ENCODE measurements around the gene PYGB. TPM values are rescaled to one million over a fixed set of nuclear protein-coding genes. Genes with fewer than 3 reads are reported as not detected.

The PYGB gene
- total RNA-seq, 1 experiment from 2014 or later: 216 TPM

GRCh38 chr20:25225642-25226432 is 22.0 kb upstream of the PYGB start:
- Histone ChIP-seq H3K79me2 (ENCODE audit: low read length) (0 out of 2 replicates have a peak, but pooled peaks cover 7% of the 10 kb centered on the region), H3K27ac (ENCODE audit: low read length) (no peak overlapping the region)
- DNase-seq: no peak

GRCh38 chr20:25226433-25227316 is 21.2 kb upstream of the PYGB start:
- Histone ChIP-seq H3K9ac (ENCODE audit: low read length) (peak overlapping the region; percentile 17; the same call in 1 of the 2 replicates), H3K4me3 (ENCODE audit: low read length) (no peak overlapping the region), H2AFZ (ENCODE audit: low read length) (no peak overlapping the region), H3K9me2 (replicated peaks; ENCODE audit: low read length) (no peaks in the 10 kb centered on the region), H3K36me3 (ENCODE audit: low read depth, low read length) (peaks cover 15% of the 10 kb centered on the region; the same call in 1 of the 2 replicates), H4K20me1 (ENCODE audit: low read length) (no peaks in the 10 kb centered on the region), H3K27ac (ENCODE audit: low read length) (peak overlapping the region; percentile 62), H3K4me1 (ENCODE audit: insufficient read depth, low read length) (peaks cover 46% of the 10 kb centered on the region), H3F3A (ENCODE audit: low read length, unreplicated experiment) (no peaks in the 10 kb centered on the region), H3K9me3 (ENCODE audit: low read length) (no peaks in the 10 kb centered on the region), H3K27me3 (ENCODE audit: low read length) (no peaks in the 10 kb centered on the region), H3K79me2 (ENCODE audit: low read length) (0 out of 2 replicates have a peak, but pooled peaks cover 7% of the 10 kb centered on the region), H3K4me2 (ENCODE audit: low read length) (peak overlapping the region; percentile 12)
- intact Hi-C loops (cut with micrococcal nuclease): no loop called here
- DNase-seq (peak; percentile 23), ATAC-seq (peak; percentile 1; the same call in 1 of the 2 replicates)
- no TSS peak for BruUV-seq (replicated peaks)
- ChIA-PET CTCF (interaction anchor here (0.6 kb wide), 1 partner anchor 160 kb away, joined by 3 read pairs; no protein-coding TSS in a partner anchor), POLR2A (ENCODE audit: unreplicated experiment) (interaction anchor here (1.3 kb wide), 1 partner anchor 20 kb away, joined by 6 read pairs; no protein-coding TSS in a partner anchor)
- TF ChIP-seq EZH2phosphoT487 (IDR thresholded peaks at IDR 0.05; ENCODE audit: borderline replicate concordance, low read length): no peak
- TF ChIP-seq CTCF (conservative IDR thresholded peaks at IDR 0.05; ENCODE audit: low read depth, low read length): no peak
- TF ChIP-seq EZH2 (IDR thresholded peaks at IDR 0.05; ENCODE audit: low read length, unreplicated experiment): no peak

More at GRCh38 chr20:25225642-25226432, 22.0 kb upstream of the PYGB start:
- intact Hi-C loops (cut with micrococcal nuclease): no loop called here
- Histone ChIP-seq H2AFZ (ENCODE audit: low read length) (no peak overlapping the region), H3K36me3 (ENCODE audit: low read depth, low read length) (peaks cover 15% of the 10 kb centered on the region; the same call in 1 of the 2 replicates), H3K4me2 (ENCODE audit: low read length) (no peak overlapping the region), H4K20me1 (ENCODE audit: low read length) (no peaks in the 10 kb centered on the region), H3K9me3 (ENCODE audit: low read length) (no peaks in the 10 kb centered on the region), H3F3A (ENCODE audit: low read length, unreplicated experiment) (no peaks in the 10 kb centered on the region), H3K9me2 (replicated peaks; ENCODE audit: low read length) (no peaks in the 10 kb centered on the region), H3K4me1 (ENCODE audit: insufficient read depth, low read length) (peaks cover 38% of the 10 kb centered on the region), H3K27me3 (ENCODE audit: low read length) (no peaks in the 10 kb centered on the region), H3K9ac (ENCODE audit: low read length) (no peak overlapping the region), H3K4me3 (ENCODE audit: low read length) (no peak overlapping the region)
- ChIA-PET CTCF (no interaction called here), POLR2A (ENCODE audit: unreplicated experiment) (no interaction called here)
- no TSS peak for BruUV-seq (replicated peaks)
- ATAC-seq: no peak
- TF ChIP-seq CTCF (conservative IDR thresholded peaks at IDR 0.05; ENCODE audit: low read depth, low read length) (no peak), EZH2 (IDR thresholded peaks at IDR 0.05; ENCODE audit: low read length, unreplicated experiment) (no peak), EZH2phosphoT487 (IDR thresholded peaks at IDR 0.05; ENCODE audit: borderline replicate concordance, low read length) (no peak)

Measured in PC-3 (cell line).